ENCODE measurements around the gene C1QTNF5. TPM values are rescaled to one million over a fixed set of nuclear protein-coding genes. Genes with fewer than 3 reads are reported as not detected.

C1QTNF5 gene
- total RNA-seq, 1 experiment from 2014 or later = 0.33 TPM

DNA sequence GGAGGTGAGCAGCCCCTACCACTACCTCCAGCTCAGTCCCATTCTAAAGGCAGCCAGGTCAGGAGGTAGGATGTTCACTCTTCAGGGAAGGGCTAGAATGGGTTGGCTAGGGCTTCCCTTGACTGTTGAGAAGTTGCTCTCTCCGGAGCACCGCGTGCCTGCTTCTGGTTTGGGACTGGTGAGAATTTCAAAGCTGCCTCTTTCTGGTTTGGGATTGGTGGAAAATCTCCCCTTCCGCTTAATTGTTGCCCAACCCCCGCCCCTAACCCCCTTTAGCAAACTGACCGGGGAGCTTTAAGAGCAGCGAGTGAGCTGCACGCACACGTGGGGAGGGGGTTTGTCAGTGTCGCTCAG lies 40.1 kb upstream of the C1QTNF5 start:
- Histone ChIP-seq H2BK20ac (ENCODE audit: low read depth, low read length, poor library complexity, severe bottlenecking) (no peak overlapping the region), H2AK5ac (ENCODE audit: insufficient read length, low read length) (no peak overlapping the region), H2BK15ac (ENCODE audit: low read depth, low read length) (no peak overlapping the region), H3K23me2 (ENCODE audit: insufficient read length, low read depth, low read length, poor library complexity, severe bottlenecking) (peaks cover 15% of the 10 kb centered on the region), H4K5ac (ENCODE audit: insufficient read length, low read depth, low read length) (no peak overlapping the region), H4K91ac (ENCODE audit: insufficient read length, low read depth, low read length) (no peak overlapping the region), H3K56ac (ENCODE audit: insufficient read length, low read depth, low read length) (no peak overlapping the region), H4K20me1 (ENCODE audit: control insufficient read depth, insufficient read depth, insufficient read length) (no peaks in the 10 kb centered on the region), H3K14ac (ENCODE audit: insufficient read depth, low read length) (no peak overlapping the region), H3K4me1 (ENCODE audit: insufficient read depth, low read length) (peaks cover 3% of the 10 kb centered on the region; the same call in 1 of the 2 replicates), H3K9ac (ENCODE audit: extremely low read depth, insufficient read length, low read length) (no peak overlapping the region), H3K27me3 (ENCODE audit: insufficient read depth, low read length) (peaks cover 3% of the 10 kb centered on the region; the same call in 1 of the 2 replicates), H3K79me2 (ENCODE audit: insufficient read depth, low read length) (no peaks in the 10 kb centered on the region), H3K27ac (ENCODE audit: insufficient read length, low read depth, low read length) (no peak overlapping the region), H3K18ac (ENCODE audit: insufficient read length, low read depth, low read length) (peak overlapping the region; percentile 18), H3K23ac (ENCODE audit: insufficient read length, low read depth, low read length) (no peak overlapping the region), H3K4ac (ENCODE audit: low read depth, low read length) (no peak overlapping the region), H2BK12ac (ENCODE audit: insufficient read length, low read depth, low read length) (no peak overlapping the region), H3T11ph (ENCODE audit: low read length) (no peak overlapping the region), H4K8ac (replicated peaks; ENCODE audit: insufficient read length, low read depth, low read length) (no peak overlapping the region), H2BK5ac (ENCODE audit: insufficient read length, low read length) (no peak overlapping the region), H3K9me3 (ENCODE audit: control insufficient read depth, low read depth, low read length) (no peaks in the 10 kb centered on the region), H2AFZ (ENCODE audit: low read length) (no peak overlapping the region), H2BK120ac (ENCODE audit: low read depth, low read length, poor library complexity, severe bottlenecking) (no peak overlapping the region), H3K79me1 (ENCODE audit: insufficient read depth, low read depth, low read length, poor library complexity, severe bottlenecking) (no peaks in the 10 kb centered on the region), H3K4me2 (ENCODE audit: insufficient read depth, insufficient read length, low read length) (peak overlapping the region; percentile 79)
- peaks cover 15% of the 10 kb centered on the region for H3K27me3 Mint-ChIP-seq (ENCODE audit: low read depth)
- TF ChIP-seq, protein P1, sequence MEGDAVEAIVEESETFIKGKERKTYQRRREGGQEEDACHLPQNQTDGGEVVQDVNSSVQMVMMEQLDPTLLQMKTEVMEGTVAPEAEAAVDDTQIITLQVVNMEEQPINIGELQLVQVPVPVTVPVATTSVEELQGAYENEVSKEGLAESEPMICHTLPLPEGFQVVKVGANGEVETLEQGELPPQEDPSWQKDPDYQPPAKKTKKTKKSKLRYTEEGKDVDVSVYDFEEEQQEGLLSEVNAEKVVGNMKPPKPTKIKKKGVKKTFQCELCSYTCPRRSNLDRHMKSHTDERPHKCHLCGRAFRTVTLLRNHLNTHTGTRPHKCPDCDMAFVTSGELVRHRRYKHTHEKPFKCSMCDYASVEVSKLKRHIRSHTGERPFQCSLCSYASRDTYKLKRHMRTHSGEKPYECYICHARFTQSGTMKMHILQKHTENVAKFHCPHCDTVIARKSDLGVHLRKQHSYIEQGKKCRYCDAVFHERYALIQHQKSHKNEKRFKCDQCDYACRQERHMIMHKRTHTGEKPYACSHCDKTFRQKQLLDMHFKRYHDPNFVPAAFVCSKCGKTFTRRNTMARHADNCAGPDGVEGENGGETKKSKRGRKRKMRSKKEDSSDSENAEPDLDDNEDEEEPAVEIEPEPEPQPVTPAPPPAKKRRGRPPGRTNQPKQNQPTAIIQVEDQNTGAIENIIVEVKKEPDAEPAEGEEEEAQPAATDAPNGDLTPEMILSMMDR (conservative IDR thresholded peaks at IDR 0.05) = no peak
- H3K4me1 Mint-ChIP-seq = peaks cover 40 to 48% of the 10 kb centered on the region in 2 experiments
- no peak for DNase-seq
- 0 out of 7 replicates have a peak, but pooled peaks cover 0 to 3% (median 0%) of the 10 kb centered on the region in 3 experiments for H3K36me3 Mint-ChIP-seq (ENCODE audit: insufficient read depth in 1 of 3, low read depth in 3 of 3)
- no peak overlapping the region for H3K27ac Mint-ChIP-seq
- no peak overlapping the region for H3K4me3 Mint-ChIP-seq
- WGBS (ENCODE audit: extremely low coverage, insufficient read length, low lambda C conversion rate) = no CpG with 5 or more reads among the region's 10 CpGs
- no peaks in the 10 kb centered on the region; a peak in 1 of 5 replicates for H3K9me3 Mint-ChIP-seq

Measured in H9 (cell line).